ENCODE measurements around the gene FARSA. TPM values are rescaled to one million over a fixed set of nuclear protein-coding genes. Genes with fewer than 3 reads are reported as not detected.

The FARSA gene
- polyA plus RNA-seq (2013, experiment 1 of 2): 39.8 TPM
- polyA plus RNA-seq (2013, experiment 2 of 2): 37.8 TPM

DNA sequence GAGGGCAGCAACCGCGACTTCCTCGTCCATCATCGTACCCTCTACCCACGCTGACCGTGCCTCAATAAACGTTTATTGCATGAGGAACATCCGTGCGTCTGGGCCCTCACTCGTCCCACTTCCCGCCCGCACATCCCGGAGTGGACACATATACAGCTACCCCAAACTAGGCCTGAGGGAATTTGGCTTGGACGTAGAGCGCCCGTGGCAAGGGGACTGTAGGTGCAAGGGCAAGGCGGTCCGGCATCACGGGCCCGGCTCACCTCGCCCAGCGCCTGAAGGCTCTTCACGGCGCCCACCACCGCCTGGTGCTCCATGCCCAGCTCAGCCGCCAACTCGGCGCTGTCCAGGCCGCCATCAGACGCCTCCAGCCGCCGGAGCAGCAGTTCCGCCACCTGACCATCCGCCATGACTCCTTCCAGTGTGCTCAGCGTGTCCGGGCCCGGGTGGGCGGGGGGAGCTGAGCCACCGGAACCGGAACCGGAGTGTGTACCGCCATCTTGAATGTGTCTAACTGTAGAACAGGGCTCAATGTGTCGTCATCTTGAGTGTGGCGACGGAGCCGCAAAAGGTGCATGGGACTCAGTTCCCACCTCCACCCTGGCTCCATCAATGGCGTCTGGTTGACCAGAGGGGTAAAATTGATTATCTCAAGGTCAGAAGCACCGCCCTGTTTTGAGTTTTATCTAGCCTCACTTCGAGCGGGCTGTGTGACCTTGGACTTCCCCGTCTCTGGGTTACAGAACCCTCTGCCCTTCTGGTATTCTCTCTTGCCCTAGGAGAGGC, at the start of gene FARSA:
FARSA (minus strand) TSS at position 425 of the 786 bp plus-strand sequence; CDS start at position 410, 15 bp downstream.
- Histone ChIP-seq H3K4me1 (ENCODE audit: control insufficient read depth, insufficient read depth, low read depth, low read length) (peaks cover 19% of the 10 kb centered on the region), H3K27me3 (ENCODE audit: control insufficient read depth in 1 of 2, insufficient read depth in 1 of 2, low read length in 2 of 2) (no peaks in the 10 kb centered on the region), H2BK120ac (ENCODE audit: low read depth, low read length) (no peak within 1 kb of the TSS), H3K18ac (ENCODE audit: low read depth in 1 of 2, low read length in 2 of 2) (peak within 1 kb of the TSS; percentile 99), H3K23ac (ENCODE audit: low read length in 2 of 2) (peak within 1 kb of the TSS in 1 of 2 experiments; percentile 66), H2AK5ac (ENCODE audit: low read length, severe bottlenecking) (peak within 1 kb of the TSS; percentile 27), H4K8ac (ENCODE audit: low read length) (peak within 1 kb of the TSS; percentile 98), H2BK5ac (ENCODE audit: low read depth, low read length, poor library complexity, severe bottlenecking) (no peak within 1 kb of the TSS), H3K4ac (ENCODE audit: low read depth in 1 of 2, low read length in 2 of 2) (peak within 1 kb of the TSS; percentile 46 to 90), H3K4me3 (ENCODE audit: insufficient read depth in 1 of 2, low read depth in 1 of 2, low read length in 2 of 2) (peak within 1 kb of the TSS; percentile 99), H3K36me3 (ENCODE audit: control insufficient read depth in 1 of 2, insufficient read depth in 2 of 2, low read depth in 1 of 2, low read length in 2 of 2) (peaks cover 21 to 23% of the 10 kb centered on the region in 2 experiments), H3K27ac (ENCODE audit: low read length, poor library complexity, severe bottlenecking) (peak within 1 kb of the TSS; percentile 27), H3K9ac (ENCODE audit: low read length) (peak within 1 kb of the TSS; percentile 97), H3K79me1 (replicated peaks; ENCODE audit: low read length, poor library complexity, severe bottlenecking) (peaks cover 20% of the 10 kb centered on the region), H3K4me2 (ENCODE audit: low read length, poor library complexity, severe bottlenecking) (peak within 1 kb of the TSS; percentile 78), H2AFZ (ENCODE audit: low read depth, low read length) (peak within 1 kb of the TSS; percentile 60), H2BK15ac (ENCODE audit: low read depth, poor library complexity, severe bottlenecking) (no peak within 1 kb of the TSS), H3K14ac (ENCODE audit: low read length in 2 of 2) (peak within 1 kb of the TSS in 1 of 2 experiments; percentile 99), H3K9me3 (ENCODE audit: control insufficient read depth, low read length) (no peaks in the 10 kb centered on the region), H2BK12ac (ENCODE audit: low read length in 2 of 2) (peak within 1 kb of the TSS in 1 of 2 experiments; percentile 56), H4K91ac (ENCODE audit: low read length) (peak within 1 kb of the TSS; percentile 95)
- 4% methylated on average over 51 of the region's 51 CpGs for WGBS
- peak; percentile 93 for DNase-seq

DNA sequence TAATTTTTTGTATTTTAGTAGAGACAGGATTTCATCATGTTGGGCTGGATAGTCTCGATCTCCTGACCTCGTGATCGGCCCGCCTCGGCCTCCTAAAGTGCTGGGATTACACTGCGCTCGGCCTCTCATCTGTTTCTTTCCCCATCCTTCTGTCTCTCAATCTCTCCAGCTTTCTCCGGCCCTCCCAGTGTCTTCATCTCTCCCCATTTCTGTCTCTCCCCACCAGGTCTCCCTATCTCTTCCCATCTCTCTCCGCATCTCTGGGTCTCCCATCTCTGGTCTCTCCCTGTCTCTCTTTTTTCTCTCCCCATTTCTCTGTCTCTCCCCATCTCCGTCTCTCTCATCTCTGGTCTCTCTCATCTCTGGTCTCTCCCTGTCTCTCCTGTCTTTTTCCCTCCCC, 49.6 kb upstream of the FARSA start:
- Histone ChIP-seq H3K18ac (ENCODE audit: low read depth in 1 of 2, low read length in 2 of 2) (no peak overlapping the region), H3K27ac (ENCODE audit: low read length, poor library complexity, severe bottlenecking) (no peak overlapping the region), H2BK5ac (ENCODE audit: low read depth, low read length, poor library complexity, severe bottlenecking) (no peak overlapping the region), H2AFZ (ENCODE audit: low read depth, low read length) (no peak overlapping the region), H3K9ac (ENCODE audit: low read length) (peak overlapping the region; percentile 91), H3K4me3 (ENCODE audit: insufficient read depth in 1 of 2, low read depth in 1 of 2, low read length in 2 of 2) (peak overlapping the region; percentile 32 to 72), H3K36me3 (ENCODE audit: control insufficient read depth in 1 of 2, insufficient read depth in 2 of 2, low read depth in 1 of 2, low read length in 2 of 2) (no peaks in the 10 kb centered on the region), H3K79me1 (replicated peaks; ENCODE audit: low read length, poor library complexity, severe bottlenecking) (no peaks in the 10 kb centered on the region), H2BK12ac (ENCODE audit: low read length in 2 of 2) (no peak overlapping the region), H3K4me2 (ENCODE audit: low read length, poor library complexity, severe bottlenecking) (peak overlapping the region; percentile 52), H2BK120ac (ENCODE audit: low read depth, low read length) (no peak overlapping the region), H4K91ac (ENCODE audit: low read length) (no peak overlapping the region), H3K9me3 (ENCODE audit: control insufficient read depth, low read length) (no peaks in the 10 kb centered on the region), H3K23ac (ENCODE audit: low read length in 2 of 2) (no peak overlapping the region), H2BK15ac (ENCODE audit: low read depth, poor library complexity, severe bottlenecking) (no peak overlapping the region), H3K14ac (ENCODE audit: low read length in 2 of 2) (no peak overlapping the region), H3K27me3 (ENCODE audit: control insufficient read depth in 1 of 2, insufficient read depth in 1 of 2, low read length in 2 of 2) (peaks cover 0 to 58% of the 10 kb centered on the region in 2 experiments), H4K8ac (ENCODE audit: low read length) (no peak overlapping the region), H3K4ac (ENCODE audit: low read depth in 1 of 2, low read length in 2 of 2) (no peak overlapping the region), H3K4me1 (ENCODE audit: control insufficient read depth, insufficient read depth, low read depth, low read length) (peaks cover 10% of the 10 kb centered on the region), H2AK5ac (ENCODE audit: low read length, severe bottlenecking) (no peak overlapping the region)
- DNase-seq: no peak
- WGBS: 78% methylated on average over 10 of the region's 10 CpGs

DNA sequence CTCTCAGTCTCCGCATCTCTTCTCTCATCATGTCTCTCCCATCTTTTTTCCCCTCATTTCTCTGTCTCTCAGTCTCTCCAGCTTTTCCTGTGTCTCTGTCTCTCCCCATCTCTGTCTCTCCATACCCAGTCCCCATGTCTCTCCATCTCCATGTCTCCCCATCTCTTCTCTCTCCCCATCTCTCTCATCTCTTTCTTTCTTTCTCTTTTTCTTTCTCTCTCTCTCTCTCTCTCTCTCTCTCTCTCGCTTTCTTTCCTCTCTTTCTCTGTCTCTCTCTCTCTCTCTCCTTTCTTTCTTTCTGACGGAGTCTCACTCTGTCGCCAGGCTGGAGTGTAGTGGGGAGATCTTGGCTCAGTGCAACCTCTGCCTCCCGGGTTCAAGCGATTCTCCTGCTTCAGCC, 49.1 kb upstream of the FARSA start:
- no peaks in the 10 kb centered on the region for H3K79me1 ChIP-seq (replicated peaks; ENCODE audit: low read length, poor library complexity, severe bottlenecking)
- peaks cover 0 to 53% of the 10 kb centered on the region in 2 experiments for H3K27me3 ChIP-seq (ENCODE audit: control insufficient read depth in 1 of 2, insufficient read depth in 1 of 2, low read length in 2 of 2)
- DNase-seq: no peak
- no peak overlapping the region for H2BK120ac ChIP-seq (ENCODE audit: low read depth, low read length)
- no peak overlapping the region for H3K23ac ChIP-seq (ENCODE audit: low read length in 2 of 2)
- no peak overlapping the region for H2AFZ ChIP-seq (ENCODE audit: low read depth, low read length)
- H3K18ac ChIP-seq (ENCODE audit: low read depth in 1 of 2, low read length in 2 of 2): no peak overlapping the region
- no peak overlapping the region for H2BK12ac ChIP-seq (ENCODE audit: low read length in 2 of 2)
- H2AK5ac ChIP-seq (ENCODE audit: low read length, severe bottlenecking): no peak overlapping the region
- H3K27ac ChIP-seq (ENCODE audit: low read length, poor library complexity, severe bottlenecking): no peak overlapping the region
- no peak overlapping the region for H2BK15ac ChIP-seq (ENCODE audit: low read depth, poor library complexity, severe bottlenecking)
- H3K9ac ChIP-seq (ENCODE audit: low read length): no peak overlapping the region
- no peaks in the 10 kb centered on the region for H3K36me3 ChIP-seq (ENCODE audit: control insufficient read depth in 1 of 2, insufficient read depth in 2 of 2, low read depth in 1 of 2, low read length in 2 of 2)
- H2BK5ac ChIP-seq (ENCODE audit: low read depth, low read length, poor library complexity, severe bottlenecking): no peak overlapping the region
- H3K9me3 ChIP-seq (ENCODE audit: control insufficient read depth, low read length): no peaks in the 10 kb centered on the region
- no peak overlapping the region for H3K4ac ChIP-seq (ENCODE audit: low read depth in 1 of 2, low read length in 2 of 2)
- H3K4me2 ChIP-seq (ENCODE audit: low read length, poor library complexity, severe bottlenecking): no peak overlapping the region
- no peak overlapping the region for H3K14ac ChIP-seq (ENCODE audit: low read length in 2 of 2)
- no peak overlapping the region for H4K8ac ChIP-seq (ENCODE audit: low read length)
- WGBS: 86% methylated on average over 3 of the region's 6 CpGs
- H3K4me1 ChIP-seq (ENCODE audit: control insufficient read depth, insufficient read depth, low read depth, low read length): peaks cover 10% of the 10 kb centered on the region
- no peak overlapping the region for H4K91ac ChIP-seq (ENCODE audit: low read length)
- H3K4me3 ChIP-seq (ENCODE audit: insufficient read depth in 1 of 2, low read depth in 1 of 2, low read length in 2 of 2): no peak overlapping the region

DNA sequence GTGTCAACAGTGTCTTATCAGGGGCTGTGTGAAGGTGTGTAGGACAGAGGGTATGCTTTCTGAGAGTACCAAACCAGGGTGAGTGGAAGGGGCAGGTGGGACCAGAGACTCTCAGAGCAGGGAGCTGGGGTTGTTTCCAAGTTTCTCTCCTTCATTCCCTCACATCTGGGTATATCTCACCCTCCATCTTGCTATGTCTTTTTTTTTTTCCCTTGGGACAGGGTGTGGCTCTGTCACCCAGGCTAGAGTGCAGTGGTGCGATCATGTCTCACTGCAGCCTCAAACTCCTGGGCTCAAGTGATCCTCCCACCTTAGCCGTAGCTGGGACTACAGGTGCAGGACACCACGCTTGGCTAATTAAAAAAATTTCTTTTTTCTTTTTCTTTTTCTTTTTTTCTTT, 46.5 kb upstream of the FARSA start:
- Histone ChIP-seq H3K36me3 (ENCODE audit: control insufficient read depth in 1 of 2, insufficient read depth in 2 of 2, low read depth in 1 of 2, low read length in 2 of 2) (no peaks in the 10 kb centered on the region), H2AFZ (ENCODE audit: low read depth, low read length) (no peak overlapping the region), H2BK15ac (ENCODE audit: low read depth, poor library complexity, severe bottlenecking) (no peak overlapping the region), H3K14ac (ENCODE audit: low read length in 2 of 2) (no peak overlapping the region), H2AK5ac (ENCODE audit: low read length, severe bottlenecking) (no peak overlapping the region), H3K9ac (ENCODE audit: low read length) (no peak overlapping the region), H3K23ac (ENCODE audit: low read length in 2 of 2) (no peak overlapping the region), H3K27me3 (ENCODE audit: control insufficient read depth in 1 of 2, insufficient read depth in 1 of 2, low read length in 2 of 2) (peaks cover 0 to 38% of the 10 kb centered on the region in 2 experiments), H3K4ac (ENCODE audit: low read depth in 1 of 2, low read length in 2 of 2) (no peak overlapping the region), H2BK12ac (ENCODE audit: low read length in 2 of 2) (no peak overlapping the region), H3K27ac (ENCODE audit: low read length, poor library complexity, severe bottlenecking) (no peak overlapping the region), H3K4me2 (ENCODE audit: low read length, poor library complexity, severe bottlenecking) (no peak overlapping the region), H3K18ac (ENCODE audit: low read depth in 1 of 2, low read length in 2 of 2) (no peak overlapping the region), H4K8ac (ENCODE audit: low read length) (no peak overlapping the region), H4K91ac (ENCODE audit: low read length) (no peak overlapping the region), H3K9me3 (ENCODE audit: control insufficient read depth, low read length) (no peaks in the 10 kb centered on the region), H3K4me3 (ENCODE audit: insufficient read depth in 1 of 2, low read depth in 1 of 2, low read length in 2 of 2) (no peak overlapping the region), H2BK5ac (ENCODE audit: low read depth, low read length, poor library complexity, severe bottlenecking) (no peak overlapping the region), H3K79me1 (replicated peaks; ENCODE audit: low read length, poor library complexity, severe bottlenecking) (no peaks in the 10 kb centered on the region), H2BK120ac (ENCODE audit: low read depth, low read length) (no peak overlapping the region), H3K4me1 (ENCODE audit: control insufficient read depth, insufficient read depth, low read depth, low read length) (peaks cover under 1% of the 10 kb centered on the region)
- no peak for DNase-seq
- WGBS: 95% methylated on average over 3 of the region's 3 CpGs
